A673 (cell line): ENCODE results near the gene CHI3L2.

Experiments
- CTCF ChIP-seq: fragments of 300-800, 200-600 bp; sonication (generic); conservative IDR thresholded peaks from 2 replicates; pipeline ENCODE4 v1.5.1; 2017; ENCODE audit warnings: low read depth, mild to moderate bottlenecking, antibody characterized with exemption, low read length, moderate library complexity, mixed read lengths
- EZH2 ChIP-seq: fragments of 200-600 bp; sonication (generic); IDR thresholded peaks from 2 replicates; pipeline ENCODE4 v1.6.1; 2017; ENCODE audit warnings: borderline replicate concordance, low read depth, mild to moderate bottlenecking, mixed read lengths, antibody characterized with exemption, low read length; ENCODE audit not compliant: poor library complexity, severe bottlenecking

- TF ChIP-seq CTCF (no peak), EZH2 (no peak)
These were observed 27.4 kb upstream of the CHI3L2 start, which contains the start of gene DENND2D for GRCh38 chr1:111199881-111200801.
